Tibial nerve (tissue), 4 donors: ENCODE results near the gene SPOCK1.

ENCODE experiments used
- EP300 ChIP-seq, 2 donors: sonication (generic); formaldehyde crosslinking; IDR thresholded peaks; one replicate each; pipeline ENCODE4 v1.6.1; 2017; ENCODE audit warnings: antibody characterized with exemption in 2 of 2, mild to moderate bottlenecking in 1 of 2
- POLR2A ChIP-seq, 2 donors: fragments of 450-650 bp; IDR thresholded peaks; one replicate each; pipeline ENCODE4 v1.6.1; 2017; ENCODE audit warnings: antibody characterized with exemption in 2 of 2, mild to moderate bottlenecking in 2 of 2, moderate library complexity in 2 of 2
- TF ChIP-seq, protein P1 (sequence below), 5 experiments: fragments of 200-600 bp in 3 of 5; fragments of 450-650 bp in 2 of 5; sonication (generic) in 3 of 5; IDR thresholded peaks; one replicate each; pipeline ENCODE4 v1.5.1; 2016 to 2019; ENCODE audit warnings: antibody characterized with exemption in 5 of 5, mild to moderate bottlenecking in 3 of 5, moderate library complexity in 2 of 5

DNA sequence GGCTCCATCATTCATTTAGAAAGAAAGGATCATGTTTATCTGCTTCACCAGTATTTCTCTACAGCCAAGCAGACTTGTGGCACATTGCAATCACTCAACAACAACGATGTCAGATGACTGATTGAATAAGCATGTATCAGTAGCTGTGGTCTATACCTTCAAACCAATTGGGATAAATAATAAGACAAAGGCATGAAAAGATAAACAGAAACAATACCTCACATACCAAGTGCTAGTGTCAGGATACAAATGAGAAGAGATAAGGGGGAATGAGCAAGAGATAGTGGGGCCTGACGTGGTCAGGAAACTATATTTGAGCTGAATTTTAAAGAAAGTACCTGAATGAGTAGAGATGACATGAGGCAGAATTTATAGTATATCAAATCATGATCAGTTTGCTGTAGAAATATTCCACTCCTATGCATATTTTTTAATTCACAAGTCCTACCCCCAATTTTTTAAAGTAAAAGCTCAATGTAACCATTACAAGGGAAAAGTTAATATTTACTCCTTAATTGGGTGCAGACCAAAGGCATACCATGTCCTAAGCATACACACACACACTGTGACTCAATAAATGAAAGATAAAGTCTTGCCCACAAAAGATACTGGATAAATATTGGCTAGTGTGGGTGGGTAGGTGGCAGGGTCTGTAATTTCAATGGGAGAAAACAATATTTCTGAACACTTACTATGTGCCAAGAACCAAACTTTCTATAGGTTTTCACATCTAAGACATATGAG, 284.5 kb downstream of the SPOCK1 start:
- no peak for TF ChIP-seq EP300 (IDR thresholded peaks at IDR 0.05)
- TF ChIP-seq, protein P1, sequence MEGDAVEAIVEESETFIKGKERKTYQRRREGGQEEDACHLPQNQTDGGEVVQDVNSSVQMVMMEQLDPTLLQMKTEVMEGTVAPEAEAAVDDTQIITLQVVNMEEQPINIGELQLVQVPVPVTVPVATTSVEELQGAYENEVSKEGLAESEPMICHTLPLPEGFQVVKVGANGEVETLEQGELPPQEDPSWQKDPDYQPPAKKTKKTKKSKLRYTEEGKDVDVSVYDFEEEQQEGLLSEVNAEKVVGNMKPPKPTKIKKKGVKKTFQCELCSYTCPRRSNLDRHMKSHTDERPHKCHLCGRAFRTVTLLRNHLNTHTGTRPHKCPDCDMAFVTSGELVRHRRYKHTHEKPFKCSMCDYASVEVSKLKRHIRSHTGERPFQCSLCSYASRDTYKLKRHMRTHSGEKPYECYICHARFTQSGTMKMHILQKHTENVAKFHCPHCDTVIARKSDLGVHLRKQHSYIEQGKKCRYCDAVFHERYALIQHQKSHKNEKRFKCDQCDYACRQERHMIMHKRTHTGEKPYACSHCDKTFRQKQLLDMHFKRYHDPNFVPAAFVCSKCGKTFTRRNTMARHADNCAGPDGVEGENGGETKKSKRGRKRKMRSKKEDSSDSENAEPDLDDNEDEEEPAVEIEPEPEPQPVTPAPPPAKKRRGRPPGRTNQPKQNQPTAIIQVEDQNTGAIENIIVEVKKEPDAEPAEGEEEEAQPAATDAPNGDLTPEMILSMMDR (IDR thresholded peaks at IDR 0.05): no peak
- no peak for TF ChIP-seq POLR2A (IDR thresholded peaks at IDR 0.05)
